K562 (cell line): ENCODE data around the gene CSKMT. TPM values are rescaled to one million over a fixed set of nuclear protein-coding genes. Genes with fewer than 3 reads are reported as not detected.

Experiments used
- ATF7 ChIP-seq: fragments of 450-650 bp; IDR thresholded peaks from 2 replicates; pipeline ENCODE4 v1.7.1; 2014; ENCODE audit warnings: mild to moderate bottlenecking, moderate library complexity
- CHAMP1 ChIP-seq: fragments of 450-650 bp; IDR thresholded peaks from 2 replicates; pipeline ENCODE4 v1.6.1; 2016; ENCODE audit warnings: mild to moderate bottlenecking
- FOXP1 ChIP-seq: sonication (generic); formaldehyde crosslinking; IDR thresholded peaks from 2 replicates; pipeline ENCODE4 v1.8.0; 2022; ENCODE audit warnings: mild to moderate bottlenecking, missing genetic modification reagents
- JUN ChIP-seq, 2 experiments: sonication (generic) in 1 of 2; formaldehyde crosslinking in 1 of 2; IDR thresholded peaks; 2 replicates each; pipeline versions ENCODE4 v1.6.1 to v1.8.0; 2012 to 2022; ENCODE audit warnings: borderline replicate concordance in 2 of 2, mild to moderate bottlenecking in 2 of 2, improper control_type of control experiment in 1 of 2, low read depth in 1 of 2, low read length in 1 of 2, missing genetic modification reagents in 1 of 2
- JUNB ChIP-seq: fragments of 450-650 bp; formaldehyde crosslinking; conservative IDR thresholded peaks from 2 replicates; pipeline ENCODE4 v1.4.0; 2020; ENCODE audit warnings: mild to moderate bottlenecking
- KDM4B ChIP-seq, 2 experiments: fragments of 450-650 bp in 1 of 2; sonication (generic) in 1 of 2; IDR thresholded peaks; 2 replicates each; pipeline ENCODE4 v1.6.1; 2016 to 2017; ENCODE audit warnings: borderline replicate concordance in 2 of 2, antibody characterized with exemption in 1 of 2, low read depth in 1 of 2, mild to moderate bottlenecking in 1 of 2
- KLF13 ChIP-seq: fragments of 450-650 bp; IDR thresholded peaks from 2 replicates; pipeline ENCODE4 v1.6.1; 2016; ENCODE audit warnings: missing genetic modification characterization, low read depth, mild to moderate bottlenecking, missing compliant biosample characterization, moderate library complexity, borderline replicate concordance
- MCM2 ChIP-seq: fragments of 450-650 bp; IDR thresholded peaks from 2 replicates; pipeline ENCODE4 v1.6.1; 2017; ENCODE audit warnings: low read depth, mild to moderate bottlenecking
- MEIS2 ChIP-seq: fragments of 450-650 bp; IDR thresholded peaks from 2 replicates; pipeline ENCODE4 v1.6.1; 2014; ENCODE audit warnings: mild to moderate bottlenecking; ENCODE audit not compliant: partially characterized antibody
- NFIX ChIP-seq: fragments of 250-450 bp; sonication (Bioruptor Pico); IDR thresholded peaks from 2 replicates; pipeline ENCODE4 v1.4.0; 2020; ENCODE audit warnings: low read depth, mild to moderate bottlenecking, moderate library complexity
- PHF20 ChIP-seq: fragments of 450-650 bp; IDR thresholded peaks from 2 replicates; pipeline ENCODE4 v1.6.1; 2018; ENCODE audit not compliant: partially characterized antibody
- PREB ChIP-seq: sonication (generic); formaldehyde crosslinking; IDR thresholded peaks from 2 replicates; pipeline ENCODE4 v1.8.1; 2023; ENCODE audit warnings: mild to moderate bottlenecking, missing genetic modification reagents
- RAD21 ChIP-seq, 2 experiments: fragments of 250-450 bp in 1 of 2; fragments of 450-650 bp in 1 of 2; sonication (Bioruptor Pico) in 1 of 2; formaldehyde crosslinking in 1 of 2; IDR thresholded peaks in 1 of 2; conservative IDR thresholded peaks in 1 of 2; 2 replicates each; pipeline versions ENCODE4 v1.4.0 to v1.8.0; 2020 to 2022; ENCODE audit warnings: mild to moderate bottlenecking in 2 of 2, moderate library complexity in 1 of 2
- RFX5 ChIP-seq: IDR thresholded peaks from 2 replicates; pipeline ENCODE4 v1.6.1; 2011; ENCODE audit warnings: low read depth, mild to moderate bottlenecking, improper control_type of control experiment, low read length
- SP1 ChIP-seq: sonication (generic); formaldehyde crosslinking; IDR thresholded peaks from 2 replicates; pipeline ENCODE4 v1.8.1; 2022; ENCODE audit warnings: mild to moderate bottlenecking, missing genetic modification reagents
- U2AF1 ChIP-seq: fragments of 200-400 bp; formaldehyde crosslinking; optimal IDR thresholded peaks from 2 replicates; pipeline ENCODE3; 2017; ENCODE audit warnings: mild to moderate bottlenecking, low read depth, low read length, moderate library complexity
- ZBED1 ChIP-seq: IDR thresholded peaks from 2 replicates; pipeline ENCODE4 v1.6.1; 2014
- ZHX1 ChIP-seq: fragments of 150-350 bp; conservative IDR thresholded peaks from 2 replicates; pipeline ENCODE4 v1.6.1; 2014; ENCODE audit warnings: low read length
- polyA plus RNA-seq, 8 experiments: library from polyadenylated mRNA; depleted of rRNA in 4 of 8; stranded (reverse) in 5 of 8; unstranded in 3 of 8; fragments of >200 nt; fragmentation: Nextera tagmentation in 2 of 8; fragmentation: Illumina TruSeq in 1 of 8; extraction: Ambion mirVana in 2 of 8; extraction: Trizol in 1 of 8; gene quantifications; 2 replicates each; pipeline versions ENCODE4 v1.2.1 to v1.2.3, GENCODE V29; 2011 to 2014; ENCODE audit warnings: inconsistent platforms in 1 of 8, missing spikeins in 1 of 8
- total RNA-seq, 7 experiments: library from RNA; depleted of rRNA in 6 of 7; stranded (reverse); fragments of >200 nt in 6 of 7; fragmentation: Illumina TruSeq in 2 of 7; extraction: Trizol in 2 of 7; gene quantifications; 2 replicates each; pipeline versions ENCODE4 v1.2.1 to v1.2.3, GENCODE V29; 2011 to 2021; ENCODE audit warnings: low replicate concordance in 1 of 7

CSKMT gene
- total and polyA plus RNA-seq, 9 of the 15 experiments (the other 6 are each of a cell fraction or from before 2014, with no cell fraction given), result 10.3 to 108 (median 27.2) TPM

- TF ChIP-seq KDM4B (IDR thresholded peaks at IDR 0.05; ENCODE audit: borderline replicate concordance in 2 of 2, low read depth in 1 of 2), result peak in 1 of 2 experiments; percentile 90; a peak in 1 of 4 replicates
- TF ChIP-seq CHAMP1, result no peak
- TF ChIP-seq ATF7, result peak; percentile 99
- TF ChIP-seq JUN (IDR thresholded peaks at IDR 0.05; ENCODE audit: borderline replicate concordance, low read depth, low read length), result peak; percentile 93
- no peak for TF ChIP-seq JUN (CRISPR knock-in tag; IDR thresholded peaks at IDR 0.05; ENCODE audit: borderline replicate concordance)
- TF ChIP-seq MEIS2, result no peak
- TF ChIP-seq JUNB (CRISPR knock-in tag), result peak; percentile 78
- TF ChIP-seq RFX5, result no peak
- TF ChIP-seq SP1 (CRISPR knock-in tag), result peak; percentile 88
- TF ChIP-seq PHF20, result peak; percentile 86
- no peak for TF ChIP-seq RAD21 (CRISPR knock-in tag; conservative IDR thresholded peaks at IDR 0.05 in 1 of 2, IDR thresholded peaks at IDR 0.05 in 1 of 2)
- no peak for TF ChIP-seq MCM2
- TF ChIP-seq FOXP1 (CRISPR knock-in tag), result no peak
- no peak for TF ChIP-seq ZHX1
- peak; percentile 93 for TF ChIP-seq KLF13
- TF ChIP-seq PREB (CRISPR knock-in tag), result no peak
- no peak for TF ChIP-seq NFIX (CRISPR knock-in tag)
- no peak for TF ChIP-seq U2AF1
- TF ChIP-seq ZBED1, result no peak
Observed at GRCh38 chr11:62621567-62622470, 43.3 kb upstream of the CSKMT start, which contains the start of gene B3GAT3 (continued).
